Stimulated activated CD8-positive, alpha-beta memory T cell treated with anti-CD3 and anti-CD28 coated beads, Interleukin-4, amount 100 ng/mL, for 1 hour (primary cell): ENCODE measurements around the gene CARD11.

Source experiments
- DNase-seq, 2 donors: peaks; one replicate each; pipeline ENCODE4 v3.0.0-alpha.2; 2020; ENCODE audit warnings: low read depth in 2 of 2, low spot score in 1 of 2

CARD11 gene

DNA sequence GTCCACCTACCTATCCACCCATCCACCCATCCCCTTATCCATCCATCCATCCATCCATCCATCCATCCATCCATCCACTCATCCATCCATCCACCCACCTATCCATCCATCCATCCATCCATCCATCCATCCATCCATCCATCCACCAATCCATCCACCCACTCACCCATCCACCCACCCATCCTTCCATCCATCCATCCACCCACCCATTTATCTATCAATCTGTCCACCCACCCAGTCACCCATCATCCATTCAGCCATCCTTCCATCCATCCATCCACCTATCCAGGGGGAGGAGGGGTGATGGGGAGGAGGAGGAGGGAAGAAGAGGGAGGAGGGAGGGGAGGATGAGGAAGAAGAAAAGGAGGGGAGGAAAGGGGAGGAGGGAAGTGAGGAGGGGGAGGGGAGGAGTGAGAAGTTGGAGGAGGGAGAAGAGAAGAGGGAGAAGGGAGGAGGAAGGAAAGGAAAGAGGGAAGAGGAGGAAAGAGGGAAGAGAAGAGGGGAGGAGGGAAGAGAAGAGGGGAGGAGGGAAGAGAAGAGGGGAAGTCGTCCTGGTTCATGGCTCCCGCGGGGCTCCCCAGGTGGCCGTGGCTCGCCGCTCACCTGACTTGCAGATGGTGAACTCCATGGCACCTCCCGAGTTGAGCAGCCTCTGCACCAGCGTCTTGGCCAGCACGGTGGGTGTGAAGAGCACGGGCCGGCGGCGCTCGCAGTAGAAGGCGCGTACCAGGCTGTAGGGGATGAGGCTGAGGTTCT lies 130.8 kb downstream of the CARD11 start:
- no peak for DNase-seq

DNA sequence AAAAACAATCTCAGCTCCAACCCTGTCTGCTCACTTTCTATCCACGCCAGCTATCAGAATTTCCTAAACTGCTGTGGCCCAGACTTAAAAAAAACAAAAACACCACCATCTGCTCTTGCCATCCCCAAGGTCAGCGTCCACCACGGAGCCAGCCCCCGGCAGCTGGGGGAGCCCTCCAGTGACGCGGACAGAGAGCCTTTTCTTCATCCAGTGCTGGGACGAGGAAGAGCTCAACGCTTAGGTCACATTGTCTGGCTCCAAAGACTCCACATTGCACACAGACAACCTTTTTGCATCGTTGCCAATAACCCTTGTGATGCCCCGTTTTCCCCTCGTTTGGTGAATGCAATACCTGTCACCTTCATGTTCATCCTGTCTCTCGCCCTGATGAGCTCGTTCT lies 132.2 kb downstream of the CARD11 start:
- no peak for DNase-seq

DNA sequence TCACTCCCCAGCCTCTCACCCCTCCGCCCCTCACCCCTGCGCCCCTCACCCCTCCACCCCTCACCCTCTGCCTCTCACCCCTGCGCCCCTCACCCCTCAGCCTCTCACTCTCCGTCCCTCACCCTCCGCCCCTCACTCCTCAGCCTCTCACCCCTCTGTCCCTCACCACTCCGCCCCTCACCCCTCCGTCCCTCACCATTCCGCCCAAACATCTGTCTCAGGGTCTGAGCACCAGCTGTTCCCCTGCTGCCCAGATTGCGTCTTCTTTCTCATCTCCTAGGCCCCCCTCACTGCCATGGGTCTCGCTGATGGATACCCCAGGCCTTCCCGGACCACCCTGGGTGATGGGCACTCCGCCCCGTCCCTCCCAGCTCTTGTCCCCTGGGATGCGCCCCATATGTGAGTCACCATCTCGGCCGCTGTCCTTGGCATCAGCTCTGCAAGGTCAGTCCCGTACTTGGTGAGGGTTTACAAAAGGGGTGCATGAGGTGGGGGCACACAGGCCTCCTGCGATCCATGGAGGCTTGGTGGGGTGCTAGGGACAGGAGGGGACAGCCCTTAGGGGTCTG lies 134.1 kb downstream of the CARD11 start:
- no peak for DNase-seq

DNA sequence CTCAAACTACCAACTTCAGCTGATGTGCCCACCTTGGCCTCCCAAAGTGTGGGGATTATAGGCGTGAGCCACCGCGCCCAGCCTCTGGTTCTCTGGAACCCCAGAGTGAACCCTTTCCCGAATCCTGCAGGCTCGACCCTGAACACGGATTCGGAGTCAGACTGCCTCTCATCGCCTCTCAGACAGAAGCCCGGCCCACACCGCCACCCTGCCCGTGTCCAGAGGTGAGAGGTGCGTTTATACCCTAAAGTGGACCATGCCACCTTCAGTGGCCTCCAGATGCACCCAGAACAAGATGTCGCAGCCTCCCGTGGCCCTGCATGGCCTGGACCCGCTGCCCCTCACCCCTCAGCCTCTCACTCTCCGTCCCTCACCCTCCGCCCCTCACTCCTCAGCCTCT lies 134.6 kb downstream of the CARD11 start:
- DNase-seq = no peak

DNA sequence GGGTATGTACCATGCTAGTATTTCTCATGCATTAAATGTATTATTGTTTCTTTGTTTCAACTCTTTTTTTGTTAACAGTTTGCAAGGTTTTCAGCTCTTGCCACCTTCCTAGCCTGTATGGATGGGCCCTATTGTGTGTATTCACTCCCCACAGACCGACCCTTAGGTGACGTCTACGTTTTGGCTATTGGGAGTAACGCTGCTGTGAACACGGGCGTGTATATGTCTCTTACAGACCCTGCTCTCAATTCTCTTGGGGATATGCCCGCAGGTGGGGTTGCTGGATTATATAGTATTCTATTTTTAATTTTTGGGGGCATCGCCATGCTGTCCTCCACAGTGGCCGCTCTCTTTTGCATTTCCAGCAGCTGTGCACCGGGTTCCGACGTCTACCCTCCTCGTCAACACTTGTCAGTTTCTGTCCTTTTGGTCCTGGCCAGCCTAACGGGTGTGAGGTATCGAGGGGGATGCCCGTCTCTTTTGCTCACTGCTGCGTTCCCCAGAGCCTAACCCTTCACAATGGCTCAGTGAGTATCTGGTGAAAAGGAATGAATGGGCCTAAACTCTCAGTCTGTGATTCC lies 135.5 kb downstream of the CARD11 start:
- no peak for DNase-seq

DNA sequence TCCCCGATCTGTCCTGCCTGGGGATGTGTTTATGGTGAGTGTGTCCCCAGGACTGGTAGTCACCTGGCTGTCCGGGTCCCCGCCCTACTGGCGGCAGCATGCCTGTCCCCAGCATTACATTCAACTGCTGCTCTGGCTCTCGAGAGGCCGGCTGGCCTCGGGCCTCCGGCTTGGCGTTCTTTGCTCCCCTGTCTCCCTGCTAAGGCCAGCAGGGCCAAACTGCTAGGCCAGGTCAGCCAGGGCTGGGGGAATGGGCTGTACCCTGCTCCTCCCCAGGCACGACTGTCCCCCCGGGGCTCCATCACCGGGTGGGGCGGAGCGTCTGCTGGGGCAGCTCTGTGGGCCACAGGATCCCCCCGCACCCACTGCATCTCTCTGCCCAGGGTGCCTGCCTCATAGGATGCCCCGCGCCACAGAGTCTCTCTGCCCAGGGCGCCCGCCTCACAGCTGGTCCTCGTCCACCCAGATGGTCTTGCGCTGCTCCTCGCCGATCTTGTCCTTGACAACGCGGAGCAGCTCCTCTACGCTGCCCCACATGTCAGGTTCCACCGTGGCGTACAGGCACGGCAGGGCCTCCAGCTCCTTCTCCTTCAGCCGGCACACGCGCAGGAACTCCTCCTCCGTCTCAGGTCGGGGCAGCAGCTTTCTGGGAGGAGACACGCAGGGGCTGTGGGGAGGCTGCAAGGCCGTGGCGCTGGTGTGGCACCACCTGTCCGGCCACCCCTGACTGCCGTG lies 137.3 kb downstream of the CARD11 start:
- DNase-seq = no peak

DNA sequence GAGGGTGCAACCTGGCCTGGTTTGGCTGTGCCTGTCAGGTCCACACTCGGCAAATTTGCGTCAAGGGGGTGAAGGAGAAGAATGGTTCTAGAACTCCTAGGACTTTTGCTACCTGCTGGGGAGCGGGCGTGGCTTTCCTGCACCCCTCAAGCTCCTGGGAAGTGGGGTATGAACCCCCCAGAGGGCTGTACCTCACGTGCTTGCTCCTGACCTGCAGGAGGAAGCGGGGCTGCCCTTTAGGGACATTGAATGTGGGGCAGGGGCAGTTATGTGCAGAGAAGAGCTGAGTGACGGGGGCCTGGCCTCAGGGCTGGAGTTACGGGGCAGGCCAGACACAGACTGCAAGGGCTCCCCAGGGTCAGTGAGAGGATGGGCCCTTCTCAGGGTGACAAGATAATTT lies 138.2 kb downstream of the CARD11 start:
- no peak for DNase-seq

DNA sequence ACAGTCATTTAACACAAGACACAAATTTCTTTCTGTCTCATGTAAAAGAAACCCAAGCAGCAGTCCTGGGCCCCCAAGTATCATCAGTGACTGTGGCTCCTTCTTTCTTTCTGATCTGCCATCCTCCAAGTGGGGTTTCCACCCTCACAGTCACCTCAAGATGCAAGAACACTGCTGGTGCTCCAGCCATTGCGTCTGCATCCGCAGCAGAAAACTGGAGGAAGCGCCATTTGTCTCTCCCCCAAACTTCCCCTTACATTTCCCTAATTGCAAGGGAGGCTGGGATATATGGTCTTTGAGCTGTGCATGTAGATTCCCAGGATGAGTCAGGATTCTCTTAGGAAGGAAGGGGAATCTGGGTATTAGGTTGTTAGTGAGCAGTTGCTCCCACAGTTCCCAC lies 138.6 kb downstream of the CARD11 start:
- no peak for DNase-seq

DNA sequence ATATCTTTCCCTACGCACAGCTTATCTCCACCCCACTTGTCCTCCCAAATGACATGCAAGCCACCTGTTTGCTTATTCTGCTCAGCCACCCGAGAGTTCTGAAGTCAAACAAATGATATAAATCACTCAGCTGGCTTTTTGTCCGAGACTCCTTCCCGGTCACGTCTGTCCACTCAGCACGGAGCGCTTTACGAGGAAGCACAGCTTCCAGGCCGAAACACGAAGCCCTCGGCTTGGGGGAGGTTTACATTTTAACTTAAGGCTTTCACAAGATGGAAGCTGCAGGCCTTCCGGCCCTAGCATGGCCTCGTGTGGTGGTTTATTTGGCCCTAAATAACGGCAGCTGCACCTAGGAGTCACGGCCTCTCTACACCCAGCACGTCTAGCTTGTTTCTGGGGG lies 139.5 kb downstream of the CARD11 start:
- no peak for DNase-seq

DNA sequence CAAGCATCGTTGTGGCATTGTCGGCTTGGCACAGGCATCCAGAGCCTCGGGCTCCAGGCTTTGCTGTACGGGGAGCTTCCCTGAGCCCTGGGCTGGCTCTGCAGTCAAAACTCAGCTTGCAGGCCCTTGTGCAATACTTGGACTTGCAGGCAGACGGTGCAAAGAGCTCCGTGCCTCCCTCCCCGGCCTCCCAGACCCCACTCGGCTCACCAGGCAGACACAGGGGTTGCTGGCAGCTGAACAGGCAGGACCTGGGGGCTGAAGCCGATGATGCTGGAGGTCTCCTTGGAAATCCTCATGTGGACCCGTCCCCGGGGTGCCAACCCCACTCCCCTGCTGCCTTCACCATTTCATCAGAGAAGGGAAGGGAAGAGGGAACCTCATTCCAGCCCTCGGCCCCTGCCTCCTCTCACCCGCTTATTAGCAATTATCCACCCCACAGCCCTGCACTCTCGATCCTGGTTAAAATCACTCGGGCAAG lies 139.9 kb downstream of the CARD11 start:
- DNase-seq = no peak

DNA sequence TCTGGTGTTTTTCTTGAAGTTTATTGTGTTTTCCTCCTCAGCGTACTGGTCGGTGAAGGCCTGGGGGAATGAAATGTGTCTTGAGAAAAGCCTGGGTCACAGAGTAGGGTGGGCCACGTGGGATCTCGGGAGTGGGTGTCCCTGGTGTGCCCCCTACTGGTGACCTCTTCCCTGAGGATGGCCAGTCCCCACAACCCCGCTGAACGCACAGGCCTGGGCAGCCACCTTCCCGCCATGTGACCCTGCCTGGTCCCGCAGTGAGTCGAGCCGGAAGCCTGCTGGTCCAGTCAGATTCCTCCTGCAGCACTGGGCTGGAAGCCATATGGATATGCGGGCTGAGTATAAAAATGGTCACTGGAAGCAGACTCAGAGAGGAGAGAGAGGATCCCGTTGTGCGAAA lies 146.6 kb downstream of the CARD11 start:
- DNase-seq = no peak

DNA sequence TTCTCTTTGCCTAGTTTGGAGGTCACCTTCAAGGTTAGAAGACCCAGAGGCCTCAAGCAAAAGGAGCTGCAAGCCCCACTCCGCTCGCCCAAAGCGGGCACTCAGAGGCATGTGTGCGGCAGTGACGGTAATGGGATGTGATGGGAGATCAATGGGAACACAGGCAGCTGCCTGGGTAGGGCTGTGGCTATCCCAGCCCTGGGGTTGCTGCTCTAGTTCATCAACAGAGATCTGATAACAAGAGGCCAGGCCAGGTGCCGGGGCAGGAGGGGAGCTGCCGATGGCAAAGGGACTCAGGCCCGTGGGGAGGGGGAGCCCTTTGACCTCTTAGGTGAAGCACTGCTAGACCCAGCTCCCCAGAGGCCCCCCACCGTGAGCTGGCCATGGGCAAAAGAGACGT lies 147.5 kb downstream of the CARD11 start:
- DNase-seq = no peak

DNA sequence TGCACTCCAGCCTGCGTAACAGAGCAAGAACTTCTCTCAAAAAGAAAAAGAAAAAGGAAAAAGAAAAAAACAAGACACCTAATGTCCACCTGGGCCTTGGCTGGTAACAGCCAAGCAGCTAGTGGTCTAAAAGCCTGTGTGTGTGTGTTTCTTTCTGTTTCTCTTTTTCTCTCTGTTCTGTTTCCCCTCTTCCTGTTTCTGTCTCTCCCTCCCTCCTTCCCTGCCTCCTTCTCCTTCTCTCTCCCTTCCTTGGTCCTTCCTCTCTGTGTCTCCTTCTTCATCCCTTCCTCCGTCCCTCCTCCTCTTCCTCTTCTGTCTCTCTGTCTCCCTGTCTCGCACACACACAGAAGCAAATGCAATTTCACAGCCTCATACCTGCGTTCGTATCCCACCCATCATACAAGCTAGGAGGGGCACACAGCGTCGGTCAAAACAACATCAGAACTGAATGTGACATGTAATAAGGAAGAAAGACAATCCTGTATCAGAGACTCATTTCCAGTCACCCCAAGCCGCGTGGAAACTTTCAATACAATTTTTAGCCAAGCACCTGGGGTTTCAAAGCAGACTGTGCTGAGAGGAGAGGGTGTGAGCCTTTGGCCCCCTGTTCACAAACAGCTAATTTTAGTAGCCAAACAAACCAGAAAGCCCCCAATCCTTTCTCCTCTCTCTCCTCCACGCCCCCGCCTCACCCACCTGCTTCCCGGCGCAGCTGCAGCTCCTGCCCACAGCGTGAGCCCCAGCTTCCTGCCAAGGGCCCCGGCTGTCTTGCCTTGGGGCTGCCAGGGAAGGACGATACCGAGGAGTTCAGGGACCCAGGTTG lies 149.3 kb downstream of the CARD11 start:
- peak in 1 of 2 donors; percentile 11 for DNase-seq

DNA sequence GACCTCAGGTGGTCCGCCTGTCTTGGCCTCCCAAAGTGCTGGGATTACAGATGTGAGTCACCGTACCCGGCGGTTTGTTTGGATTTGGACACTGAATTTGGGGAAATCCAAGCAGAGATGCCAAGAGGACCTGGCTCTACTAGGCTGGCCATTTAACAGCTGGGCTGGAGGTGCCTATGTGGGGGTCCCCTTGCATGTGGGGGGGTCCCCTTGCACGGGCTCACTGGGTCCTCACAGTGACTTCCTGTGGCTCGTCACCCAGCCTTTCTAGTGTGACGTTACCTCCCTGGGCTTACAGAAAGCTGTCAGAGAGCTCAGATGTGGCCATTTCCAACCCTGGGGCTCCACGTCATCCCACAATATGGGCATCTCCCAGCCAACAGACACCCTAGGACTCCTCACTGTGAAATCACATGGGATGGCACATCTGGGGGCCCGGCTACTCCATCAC lies 150.2 kb downstream of the CARD11 start:
- DNase-seq = no peak

DNA sequence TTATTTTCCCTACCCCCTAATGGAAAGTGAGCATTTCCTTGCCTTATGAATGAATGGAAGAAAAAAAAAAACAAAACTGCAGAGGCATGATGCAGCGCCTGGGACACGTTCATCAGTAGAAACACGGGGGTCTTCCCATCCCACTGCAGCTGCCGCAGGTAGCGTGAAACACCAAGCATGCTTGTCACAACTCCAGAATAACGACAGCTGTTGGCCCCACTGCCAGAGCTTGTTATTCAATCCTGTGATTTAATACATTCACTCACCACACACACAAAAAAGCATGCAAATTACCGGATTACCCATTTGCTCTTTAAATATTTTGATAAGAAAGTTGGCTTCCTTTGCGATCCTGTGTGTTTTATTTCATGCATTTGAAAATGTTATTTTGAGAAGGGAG lies 151.1 kb downstream of the CARD11 start:
- no peak for DNase-seq

DNA sequence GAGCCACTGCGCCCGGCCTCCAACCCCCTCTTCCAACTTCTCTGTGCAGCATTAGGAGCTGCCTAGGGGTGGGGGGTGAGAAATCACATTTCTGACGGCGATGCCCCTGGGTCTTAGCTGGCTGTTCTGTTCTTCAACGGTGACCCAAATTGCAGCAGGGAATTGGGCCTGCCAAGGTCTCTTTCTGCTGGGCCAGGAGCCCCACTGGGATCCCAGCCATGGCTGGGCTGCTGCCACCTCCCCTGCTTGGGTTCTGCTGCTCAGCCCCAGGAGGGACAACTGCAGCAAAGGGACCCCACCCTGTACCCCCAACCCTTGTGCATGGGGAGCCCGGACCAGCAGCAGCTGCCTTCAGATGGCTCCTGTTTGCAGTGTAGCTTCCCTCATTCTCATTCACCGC lies 155.9 kb downstream of the CARD11 start:
- DNase-seq = no peak

DNA sequence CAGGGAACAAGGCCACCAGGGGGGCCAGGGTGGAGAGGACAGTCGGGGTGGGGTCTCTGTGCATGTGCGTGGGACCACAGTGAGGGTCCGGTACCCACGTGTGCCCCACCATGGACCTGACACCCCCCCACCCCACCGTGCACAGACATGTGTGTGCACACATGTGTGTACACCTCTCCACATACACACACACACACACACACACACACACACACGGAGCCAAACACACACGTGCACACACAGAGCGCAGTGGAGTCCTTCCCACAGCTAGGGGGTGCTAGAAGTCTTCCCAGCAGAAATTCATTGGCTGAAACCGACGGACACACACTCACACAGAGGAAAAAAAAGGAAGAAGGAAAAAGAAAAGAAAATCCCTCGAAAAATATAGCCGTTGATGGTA lies 156.8 kb downstream of the CARD11 start:
- no peak for DNase-seq

DNA sequence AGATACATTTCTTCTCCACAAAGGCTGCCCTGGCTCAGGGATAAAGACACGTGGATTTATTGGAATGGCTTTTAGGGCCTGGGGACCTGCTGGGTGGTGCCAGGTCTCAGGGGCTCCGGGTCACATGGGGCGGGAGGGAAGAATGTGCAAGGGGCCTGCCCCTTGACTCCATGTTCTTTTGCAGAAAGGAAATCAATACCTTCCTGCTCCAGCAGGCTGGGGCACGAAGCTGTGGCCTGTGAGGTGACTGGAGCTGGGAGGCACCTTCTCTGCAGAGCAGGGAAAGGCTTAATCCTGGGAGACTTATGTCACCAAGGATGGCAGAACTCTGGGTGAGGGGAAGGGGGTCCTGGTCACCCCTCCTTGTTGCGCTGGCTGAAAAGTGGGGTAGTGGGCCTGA lies 157.3 kb downstream of the CARD11 start:
- no peak for DNase-seq

DNA sequence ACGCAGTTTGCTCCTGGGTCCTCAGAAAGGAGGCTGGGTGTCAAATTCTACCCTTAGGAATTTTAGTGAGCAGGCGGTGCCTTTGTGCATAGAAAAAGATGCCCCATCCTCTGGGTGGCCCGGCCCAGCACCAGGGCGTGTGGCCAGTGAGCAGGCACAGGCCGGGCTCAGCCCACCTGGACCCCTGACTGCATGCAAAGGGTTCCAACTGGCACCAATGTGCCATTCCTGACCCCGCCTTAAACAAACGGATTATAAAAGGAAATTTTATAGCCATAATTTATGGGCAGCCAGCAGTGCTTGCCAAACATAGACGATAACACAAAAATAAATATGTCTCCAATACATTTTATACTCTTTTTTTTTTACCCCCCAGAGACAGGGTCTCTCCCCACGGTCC lies 159.5 kb downstream of the CARD11 start:
- no peak for DNase-seq

DNA sequence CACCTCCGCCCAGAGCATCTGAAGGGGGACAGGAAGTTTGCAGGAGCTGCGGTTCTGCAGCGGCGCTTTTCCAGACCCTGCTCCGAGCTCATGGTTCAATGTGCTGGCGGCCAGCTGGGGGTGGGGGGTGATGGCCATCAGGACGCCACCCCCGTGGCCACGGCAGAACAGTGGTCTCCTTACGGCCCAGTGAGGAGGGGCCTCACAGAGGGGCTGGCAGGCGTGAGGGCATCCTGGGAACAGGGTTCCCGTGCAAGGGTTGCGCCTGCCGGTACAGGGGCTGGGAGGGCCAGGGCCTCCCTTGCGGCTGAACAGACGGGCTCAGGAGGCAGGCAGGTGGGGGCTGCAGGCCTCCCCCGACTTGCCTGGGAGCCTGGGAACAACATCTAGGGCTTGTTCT lies 160.6 kb downstream of the CARD11 start:
- DNase-seq = no peak

DNA sequence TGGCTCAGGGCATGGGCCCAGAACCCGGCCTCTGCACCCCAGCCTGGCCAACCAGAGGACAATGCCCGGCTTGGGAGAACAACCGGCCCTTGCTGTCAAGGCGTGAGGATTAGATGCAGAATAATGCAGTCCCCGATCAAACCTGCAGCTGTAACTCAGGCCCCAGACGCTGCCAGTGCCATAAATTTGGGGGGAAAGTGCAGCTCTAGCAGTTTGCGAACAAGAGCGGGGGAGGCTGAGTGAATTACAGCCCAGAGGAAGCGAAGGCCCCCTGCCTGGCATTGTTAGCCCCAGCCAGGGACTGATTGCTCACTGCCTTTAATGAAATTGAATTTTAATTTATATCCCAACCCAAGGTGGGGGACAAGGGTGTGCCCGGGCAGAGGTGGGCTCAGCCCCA lies 161.6 kb downstream of the CARD11 start:
- DNase-seq = no peak
